OCI-LY3 (cell line): ENCODE measurements around the gene CDH3.
A peak's percentile ranks its signal among the peaks of the same experiment; 100 is the strongest.

Experiments used
- H2AFZ ChIP-seq: fragments of 200-600, 300-600 bp; shearing (Covaris generic); 2 replicates; pipeline ENCODE4 v1.6.0; 2014; ENCODE audit warnings: antibody characterized with exemption, low read depth, low read length
- H3K27ac ChIP-seq: fragments of 200-600, 300-600 bp; sonication (generic); 2 replicates; pipeline ENCODE4 v1.5.1; 2014; ENCODE audit warnings: mild to moderate bottlenecking, low read length, moderate library complexity, mixed read lengths
- H3K27me3 ChIP-seq: fragments of 200-600, 300-600 bp; sonication (generic); 2 replicates; pipeline ENCODE4 v1.6.1; 2014; ENCODE audit warnings: low read depth, low read length, mixed read lengths
- H3K36me3 ChIP-seq: fragments of 200-600, 300-600 bp; sonication (generic); replicated peaks from 2 replicates; pipeline ENCODE3; 2014; ENCODE audit warnings: low read depth, low read length, mixed read lengths
- H3K4me1 ChIP-seq: fragments of 300-600, 200-600 bp; sonication (generic); 2 replicates; pipeline ENCODE4 v1.6.1; 2014; ENCODE audit warnings: low read length, mixed read lengths
- H3K4me2 ChIP-seq: fragments of 200-600, 300-600 bp; sonication (generic); 2 replicates; pipeline ENCODE4 v1.6.1; 2014; ENCODE audit warnings: low read length, mixed read lengths
- H3K4me3 ChIP-seq: fragments of 300-600, 200-600 bp; sonication (generic); 2 replicates; pipeline ENCODE4 v1.5.1; 2014; ENCODE audit warnings: antibody characterized with exemption, mild to moderate bottlenecking, low read length, moderate library complexity
- H3K79me2 ChIP-seq: fragments of 300-600, 200-600 bp; shearing (Covaris generic); 2 replicates; pipeline ENCODE4 v1.6.1; 2014; ENCODE audit warnings: mild to moderate bottlenecking, low read length, mixed read lengths
- H3K9ac ChIP-seq: fragments of 300-600, 200-600 bp; shearing (Covaris generic); 2 replicates; pipeline ENCODE4 v1.6.0; 2014; ENCODE audit warnings: mild to moderate bottlenecking, low read length, moderate library complexity
- H3K9me3 ChIP-seq: fragments of 200-600, 300-600 bp; shearing (Covaris generic); 2 replicates; pipeline ENCODE4 v1.6.1; 2014; ENCODE audit warnings: low read length, mixed read lengths; ENCODE audit not compliant: insufficient read depth
- H4K20me1 ChIP-seq: fragments of 200-600, 300-600 bp; sonication (generic); 2 replicates; pipeline ENCODE4 v1.6.1; 2016; ENCODE audit warnings: low read length, mixed read lengths; ENCODE audit not compliant: insufficient read depth
- CTCF ChIP-seq: fragments of 200-600, 300-600 bp; sonication (generic); IDR thresholded peaks from 2 replicates; pipeline ENCODE4 v1.5.1; 2014; ENCODE audit warnings: antibody characterized with exemption, low read length, low read depth
- EZH2phosphoT487 ChIP-seq: fragments of 200-600 bp; shearing (Covaris generic); IDR thresholded peaks from 2 replicates; pipeline ENCODE4 v1.6.1; 2018; ENCODE audit warnings: antibody characterized with exemption, mixed run types, low read depth

Gene CDH3

GRCh38 chr16:68707340-68708152 lies 62.4 kb downstream of the CDH3 start:
- no peaks in the 10 kb centered on the region for H3K79me2 ChIP-seq
- peaks cover 75% of the 10 kb centered on the region for H3K4me1 ChIP-seq
- H3K9me3 ChIP-seq = no peaks in the 10 kb centered on the region
- no peak for TF ChIP-seq CTCF
- TF ChIP-seq EZH2phosphoT487 = no peak
- H2AFZ ChIP-seq = peak overlapping the region; percentile 28; the same call in 1 of the 2 replicates
- H3K4me3 ChIP-seq = no peak overlapping the region
- no peaks in the 10 kb centered on the region for H3K36me3 ChIP-seq
- no peaks in the 10 kb centered on the region for H3K27me3 ChIP-seq
- peak overlapping the region; percentile 69 for H3K27ac ChIP-seq
- H3K4me2 ChIP-seq = no peak overlapping the region
- H4K20me1 ChIP-seq = no peaks in the 10 kb centered on the region
- H3K9ac ChIP-seq = peak overlapping the region; percentile 40; the same call in 1 of the 2 replicates

DNA sequence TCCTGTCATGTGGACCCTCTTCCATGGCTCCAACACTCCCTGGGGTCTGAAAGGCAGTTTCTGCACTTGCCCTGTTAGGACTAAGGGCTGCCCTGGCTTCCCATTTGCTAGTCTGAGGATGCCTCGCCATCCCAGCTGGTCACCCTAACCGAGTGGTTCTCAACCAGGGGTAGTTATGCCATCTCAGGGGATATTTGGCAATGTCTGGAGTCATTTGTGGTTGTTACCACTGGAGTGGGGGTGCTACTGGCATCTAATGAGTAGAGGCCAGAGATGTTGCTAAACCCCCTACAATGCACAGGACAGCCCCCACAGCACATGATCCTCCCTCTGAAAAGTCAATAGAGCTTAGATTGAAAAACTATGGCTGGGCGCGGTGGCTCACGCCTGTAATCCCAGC lies 65.1 kb downstream of the CDH3 start:
- no peak overlapping the region for H3K4me3 ChIP-seq
- H3K27ac ChIP-seq = no peak overlapping the region
- no peak overlapping the region for H3K9ac ChIP-seq
- H2AFZ ChIP-seq = no peak overlapping the region
- no peaks in the 10 kb centered on the region for H3K9me3 ChIP-seq
- no peak overlapping the region for H3K4me2 ChIP-seq
- H4K20me1 ChIP-seq = no peaks in the 10 kb centered on the region
- peaks cover 70% of the 10 kb centered on the region for H3K4me1 ChIP-seq
- no peaks in the 10 kb centered on the region for H3K36me3 ChIP-seq
- TF ChIP-seq CTCF = no peak
- TF ChIP-seq EZH2phosphoT487 = no peak
- H3K79me2 ChIP-seq = no peaks in the 10 kb centered on the region
- no peaks in the 10 kb centered on the region for H3K27me3 ChIP-seq

- Histone ChIP-seq H3K27ac (peak overlapping the region; percentile 68), H3K4me2 (peak overlapping the region; percentile 81), H3K9me3 (no peaks in the 10 kb centered on the region), H3K4me3 (peak overlapping the region; percentile 72), H3K4me1 (peaks cover 65% of the 10 kb centered on the region), H3K36me3 (no peaks in the 10 kb centered on the region), H3K79me2 (no peaks in the 10 kb centered on the region), H3K27me3 (no peaks in the 10 kb centered on the region), H2AFZ (peak overlapping the region; percentile 7; the same call in 1 of the 2 replicates), H3K9ac (peak overlapping the region; percentile 52), H4K20me1 (no peaks in the 10 kb centered on the region)
- TF ChIP-seq CTCF = no peak
- TF ChIP-seq EZH2phosphoT487 = no peak
Measured at GRCh38 chr16:68711421-68712139, 66.5 kb downstream of the CDH3 start.

GRCh38 chr16:68713361-68713760 lies 68.3 kb downstream of the CDH3 start:
- Histone ChIP-seq H3K4me2 (no peak overlapping the region), H3K36me3 (no peaks in the 10 kb centered on the region), H3K9ac (no peak overlapping the region), H3K9me3 (no peaks in the 10 kb centered on the region), H3K4me3 (no peak overlapping the region), H3K27ac (no peak overlapping the region), H4K20me1 (no peaks in the 10 kb centered on the region), H3K27me3 (no peaks in the 10 kb centered on the region), H3K4me1 (peaks cover 47% of the 10 kb centered on the region), H2AFZ (no peak overlapping the region), H3K79me2 (no peaks in the 10 kb centered on the region)
- no peak for TF ChIP-seq EZH2phosphoT487
- TF ChIP-seq CTCF = no peak
